HepG2 (cell line): ENCODE results near the gene ESYT1. TPM values are rescaled to one million over a fixed set of nuclear protein-coding genes. Genes with fewer than 3 reads are reported as not detected.
A peak's percentile ranks its signal among the peaks of the same experiment; 100 is the strongest.

Experiments used
- AGO2 ChIP-seq: fragments of 200-400 bp; formaldehyde crosslinking; optimal IDR thresholded peaks from 2 replicates; pipeline ENCODE3; 2017; ENCODE audit warnings: mild to moderate bottlenecking, low read depth, low read length, moderate library complexity
- JUND ChIP-seq: sonication (generic); formaldehyde crosslinking; IDR thresholded peaks from 2 replicates; pipeline ENCODE4 v1.8.0; 2022; ENCODE audit warnings: mild to moderate bottlenecking, missing genetic modification reagents
- MEF2D ChIP-seq: sonication (generic); formaldehyde crosslinking; IDR thresholded peaks from 2 replicates; pipeline ENCODE4 v1.5.1; 2020; ENCODE audit warnings: mild to moderate bottlenecking, missing genetic modification reagents
- MYPOP ChIP-seq: sonication (generic); formaldehyde crosslinking; IDR thresholded peaks from 2 replicates; pipeline ENCODE4 v1.8.1; 2023; ENCODE audit warnings: mild to moderate bottlenecking, moderate library complexity, missing genetic modification reagents
- NFIC ChIP-seq: IDR thresholded peaks from 2 replicates; pipeline ENCODE4 v1.6.1; 2012; ENCODE audit warnings: mild to moderate bottlenecking, low read length, inconsistent platforms
- NR1H2 ChIP-seq: sonication (generic); formaldehyde crosslinking; IDR thresholded peaks from 2 replicates; pipeline ENCODE4 v1.8.1; 2022; ENCODE audit warnings: low read depth, missing genetic modification reagents, borderline replicate concordance
- PAF1 ChIP-seq: IDR thresholded peaks from 2 replicates; pipeline ENCODE4 v1.6.1; 2016; ENCODE audit warnings: missing genetic modification reagents, missing compliant biosample characterization
- PHF5A ChIP-seq: IDR thresholded peaks from one replicate; pipeline ENCODE4 v1.6.1; 2018; ENCODE audit warnings: low read depth, missing genetic modification reagents; ENCODE audit not compliant: unreplicated experiment
- RXRA ChIP-seq: sonication (generic); formaldehyde crosslinking; IDR thresholded peaks from 2 replicates; pipeline ENCODE4 v1.5.1; 2020; ENCODE audit warnings: missing genetic modification reagents
- SMAD1 ChIP-seq: sonication (generic); formaldehyde crosslinking; IDR thresholded peaks from 2 replicates; pipeline ENCODE4 v1.4.0; 2020; ENCODE audit warnings: missing genetic modification reagents, low read depth, mild to moderate bottlenecking, borderline replicate concordance
- ZFY ChIP-seq: sonication (generic); formaldehyde crosslinking; IDR thresholded peaks from 2 replicates; pipeline ENCODE4 v1.4.0; 2020; ENCODE audit warnings: missing genetic modification reagents
- ZMYM4 ChIP-seq: sonication (generic); formaldehyde crosslinking; IDR thresholded peaks from 2 replicates; pipeline ENCODE4 v1.8.1; 2023; ENCODE audit warnings: mild to moderate bottlenecking, missing genetic modification reagents
- ZNF263 ChIP-seq: sonication (generic); formaldehyde crosslinking; IDR thresholded peaks from 2 replicates; pipeline ENCODE4 v1.4.0; 2020; ENCODE audit warnings: missing genetic modification reagents
- ZNF275 ChIP-seq: sonication (generic); formaldehyde crosslinking; IDR thresholded peaks from 2 replicates; pipeline ENCODE4 v1.8.0; 2022; ENCODE audit warnings: missing genetic modification reagents, mild to moderate bottlenecking, inconsistent platforms, borderline replicate concordance
- ZNF335 ChIP-seq: sonication (generic); formaldehyde crosslinking; IDR thresholded peaks from 2 replicates; pipeline ENCODE4 v1.4.0; 2020; ENCODE audit warnings: missing genetic modification reagents
- ZNF430 ChIP-seq: sonication (generic); formaldehyde crosslinking; IDR thresholded peaks from 2 replicates; pipeline ENCODE4 v1.9.0; 2021; ENCODE audit warnings: mild to moderate bottlenecking, missing genetic modification reagents
- ZNF563 ChIP-seq: sonication (generic); formaldehyde crosslinking; IDR thresholded peaks from 2 replicates; pipeline ENCODE4 v1.8.0; 2022; ENCODE audit warnings: mild to moderate bottlenecking, moderate library complexity, missing genetic modification reagents
- ZNF580 ChIP-seq: IDR thresholded peaks from 2 replicates; pipeline ENCODE4 v1.6.1; 2016; ENCODE audit warnings: low read depth, borderline replicate concordance
- ZNF792 ChIP-seq: IDR thresholded peaks from 2 replicates; pipeline ENCODE4 v1.6.1; 2016
- polyA plus RNA-seq, 8 experiments: library from polyadenylated mRNA; depleted of rRNA in 3 of 8; stranded (reverse) in 7 of 8; unstranded in 1 of 8; fragments of >200 nt; fragmentation: Illumina TruSeq in 4 of 8; extraction: Trizol in 4 of 8; gene quantifications; 2 replicates each; pipeline versions ENCODE4 v1.2.1 to v1.2.3, GENCODE V29; 2011 to 2016; ENCODE audit warnings: low read depth in 4 of 8, missing spikeins in 1 of 8, mixed read lengths in 1 of 8; ENCODE audit not compliant: insufficient read depth in 1 of 8
- total RNA-seq, 5 experiments: library from RNA; depleted of rRNA; stranded (reverse); fragments of >200 nt; fragmentation: Illumina TruSeq; extraction: Trizol; gene quantifications; 2 replicates each; pipeline ENCODE4 v1.2.3, GENCODE V29; 2016; ENCODE audit warnings: low read depth in 1 of 5
- TF ChIP-seq, protein P1 (sequence below): sonication (generic); formaldehyde crosslinking; IDR thresholded peaks from 2 replicates; pipeline ENCODE4 v1.4.0; 2020; ENCODE audit warnings: low read depth, missing genetic modification reagents
- TF ChIP-seq, protein P2 (sequence below): sonication (generic); formaldehyde crosslinking; IDR thresholded peaks from 2 replicates; pipeline ENCODE4 v1.4.0; 2020; ENCODE audit warnings: missing genetic modification reagents

Gene ESYT1
- total and polyA plus RNA-seq, 2 of the 13 experiments (the other 11 are each of a cell fraction or from before 2014, with no cell fraction given) = 66.9 to 71.0 TPM

DNA sequence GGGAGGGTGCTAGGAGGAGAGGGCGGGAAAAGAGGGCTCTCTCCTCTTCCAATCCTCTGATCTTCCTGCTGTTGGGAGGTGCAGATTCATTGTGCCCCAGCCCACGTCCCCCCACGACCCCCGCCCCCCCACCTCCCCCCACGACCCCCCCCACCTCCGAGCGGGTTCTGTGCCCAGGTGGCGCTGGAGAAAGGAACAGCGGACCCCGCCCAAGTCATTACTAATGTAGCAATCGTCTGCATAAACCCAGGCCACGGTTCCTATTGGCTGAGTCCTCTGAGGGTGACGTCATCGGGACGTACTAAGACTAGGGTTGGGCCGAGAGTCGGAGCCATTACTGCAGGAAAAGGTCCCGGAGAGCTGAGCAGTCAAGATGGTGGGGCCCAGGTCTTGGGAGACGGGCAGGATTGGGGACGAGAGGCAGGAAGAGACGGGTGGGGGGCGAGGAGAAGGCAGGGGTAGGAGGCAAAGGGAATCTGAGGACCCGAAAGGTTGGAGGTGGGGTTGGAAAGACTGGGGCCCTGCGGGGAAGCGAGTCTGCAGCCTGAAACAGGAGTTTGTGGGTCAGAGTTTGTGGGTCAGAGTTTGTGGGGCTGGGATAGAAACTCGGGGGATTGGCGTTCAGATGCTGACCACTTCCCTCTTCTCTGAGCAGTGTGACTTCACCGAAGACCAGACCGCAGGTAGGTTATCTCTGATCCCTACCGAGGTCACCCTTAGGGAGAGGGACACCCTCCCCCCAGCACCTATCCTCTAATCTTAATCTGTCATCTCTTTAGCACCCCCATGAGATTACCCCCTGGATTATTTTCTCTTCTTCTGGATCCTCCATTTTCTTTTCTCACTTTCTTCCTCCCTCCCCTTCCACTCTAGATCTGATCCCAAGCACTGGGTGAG is 30.2 kb downstream of the ESYT1 start, which contains the start of gene MYL6 (continued):
- TF ChIP-seq, protein P1, sequence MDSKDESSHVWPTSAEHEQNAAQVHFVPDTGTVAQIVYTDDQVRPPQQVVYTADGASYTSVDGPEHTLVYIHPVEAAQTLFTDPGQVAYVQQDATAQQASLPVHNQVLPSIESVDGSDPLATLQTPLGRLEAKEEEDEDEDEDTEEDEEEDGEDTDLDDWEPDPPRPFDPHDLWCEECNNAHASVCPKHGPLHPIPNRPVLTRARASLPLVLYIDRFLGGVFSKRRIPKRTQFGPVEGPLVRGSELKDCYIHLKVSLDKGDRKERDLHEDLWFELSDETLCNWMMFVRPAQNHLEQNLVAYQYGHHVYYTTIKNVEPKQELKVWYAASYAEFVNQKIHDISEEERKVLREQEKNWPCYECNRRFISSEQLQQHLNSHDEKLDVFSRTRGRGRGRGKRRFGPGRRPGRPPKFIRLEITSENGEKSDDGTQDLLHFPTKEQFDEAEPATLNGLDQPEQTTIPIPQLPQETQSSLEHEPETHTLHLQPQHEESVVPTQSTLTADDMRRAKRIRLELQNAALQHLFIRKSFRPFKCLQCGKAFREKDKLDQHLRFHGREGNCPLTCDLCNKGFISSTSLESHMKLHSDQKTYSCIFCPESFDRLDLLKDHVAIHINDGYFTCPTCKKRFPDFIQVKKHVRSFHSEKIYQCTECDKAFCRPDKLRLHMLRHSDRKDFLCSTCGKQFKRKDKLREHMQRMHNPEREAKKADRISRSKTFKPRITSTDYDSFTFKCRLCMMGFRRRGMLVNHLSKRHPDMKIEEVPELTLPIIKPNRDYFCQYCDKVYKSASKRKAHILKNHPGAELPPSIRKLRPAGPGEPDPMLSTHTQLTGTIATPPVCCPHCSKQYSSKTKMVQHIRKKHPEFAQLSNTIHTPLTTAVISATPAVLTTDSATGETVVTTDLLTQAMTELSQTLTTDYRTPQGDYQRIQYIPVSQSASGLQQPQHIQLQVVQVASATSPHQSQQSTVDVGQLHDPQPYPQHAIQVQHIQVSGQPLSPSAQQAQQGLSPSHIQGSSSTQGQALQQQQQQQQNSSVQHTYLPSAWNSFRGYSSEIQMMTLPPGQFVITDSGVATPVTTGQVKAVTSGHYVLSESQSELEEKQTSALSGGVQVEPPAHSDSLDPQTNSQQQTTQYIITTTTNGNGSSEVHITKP = peak; percentile 94
- TF ChIP-seq ZNF563 (CRISPR knock-in tag) (0 out of 2 replicates have a peak, but pooled peaks have one; percentile 18), ZNF275 (CRISPR knock-in tag) (peak; percentile 39; the same call in 1 of the 2 replicates), ZNF430 (CRISPR knock-in tag) (no peak), ZFY (peak; percentile 55), PHF5A (peak; percentile 15), ZNF263 (CRISPR knock-in tag) (no peak), ZMYM4 (CRISPR knock-in tag) (peak; percentile 36; the same call in 1 of the 2 replicates), AGO2 (peak; percentile 82), RXRA (CRISPR knock-in tag) (no peak), MEF2D (CRISPR knock-in tag) (peak; percentile 28; the same call in 1 of the 2 replicates), JUND (peak; percentile 89), PAF1 (CRISPR knock-in tag) (peak; percentile 41; the same call in 1 of the 2 replicates), MYPOP (CRISPR knock-in tag) (0 out of 2 replicates have a peak, but pooled peaks have one; percentile 12), ZNF792 (0 out of 2 replicates have a peak, but pooled peaks have one; percentile 42), SMAD1 (CRISPR knock-in tag) (no peak), NFIC (0 out of 2 replicates have a peak, but pooled peaks have one; percentile 32), ZNF580 (CRISPR knock-in tag) (peak; percentile 35; the same call in 1 of the 2 replicates), NR1H2 (CRISPR knock-in tag) (no peak), ZNF335 (CRISPR knock-in tag) (0 out of 2 replicates have a peak, but pooled peaks have one; percentile 13)
- TF ChIP-seq, protein P2, sequence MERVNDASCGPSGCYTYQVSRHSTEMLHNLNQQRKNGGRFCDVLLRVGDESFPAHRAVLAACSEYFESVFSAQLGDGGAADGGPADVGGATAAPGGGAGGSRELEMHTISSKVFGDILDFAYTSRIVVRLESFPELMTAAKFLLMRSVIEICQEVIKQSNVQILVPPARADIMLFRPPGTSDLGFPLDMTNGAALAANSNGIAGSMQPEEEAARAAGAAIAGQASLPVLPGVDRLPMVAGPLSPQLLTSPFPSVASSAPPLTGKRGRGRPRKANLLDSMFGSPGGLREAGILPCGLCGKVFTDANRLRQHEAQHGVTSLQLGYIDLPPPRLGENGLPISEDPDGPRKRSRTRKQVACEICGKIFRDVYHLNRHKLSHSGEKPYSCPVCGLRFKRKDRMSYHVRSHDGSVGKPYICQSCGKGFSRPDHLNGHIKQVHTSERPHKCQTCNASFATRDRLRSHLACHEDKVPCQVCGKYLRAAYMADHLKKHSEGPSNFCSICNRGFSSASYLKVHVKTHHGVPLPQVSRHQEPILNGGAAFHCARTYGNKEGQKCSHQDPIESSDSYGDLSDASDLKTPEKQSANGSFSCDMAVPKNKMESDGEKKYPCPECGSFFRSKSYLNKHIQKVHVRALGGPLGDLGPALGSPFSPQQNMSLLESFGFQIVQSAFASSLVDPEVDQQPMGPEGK (CRISPR knock-in tag) = peak; percentile 66; the same call in 1 of the 2 replicates
